Stimulated activated naive CD8-positive, alpha-beta T cell treated with anti-CD3 and anti-CD28 coated beads, Interleukin-15, amount 100 ng/mL, for 72 hours (primary cell): ENCODE results near the gene BZW1.
A peak's percentile ranks its signal among the peaks of the same experiment; 100 is the strongest.

Source experiments
- ATAC-seq: fragments of 150-1000 bp; cut with Tn5 transposase; 2 replicates; pipeline ENCODE4 v1.10.0; 2021; ENCODE audit warnings: mild to moderate bottlenecking, moderate library complexity
- DNase-seq, 2 donors: peaks; one replicate each; pipeline ENCODE4 v3.0.0; 2021 to 2022
- H3K27ac Mint-ChIP-seq, 2 donors: one replicate each; pipeline ENCODE4 v1.8.0; 2022; ENCODE audit warnings: mild to moderate bottlenecking in 2 of 2, mixed read lengths in 2 of 2, moderate library complexity in 2 of 2
- H3K27me3 Mint-ChIP-seq: one replicate; pipeline ENCODE4 v1.8.0; 2022; ENCODE audit warnings: mixed read lengths
- H3K4me1 Mint-ChIP-seq: one replicate; pipeline ENCODE4 v1.8.0; 2022; ENCODE audit warnings: mild to moderate bottlenecking, mixed read lengths
- H3K4me3 Mint-ChIP-seq, 2 donors: one replicate each; pipeline ENCODE4 v1.8.0; 2022; ENCODE audit warnings: mild to moderate bottlenecking in 2 of 2, mixed read lengths in 2 of 2, moderate library complexity in 1 of 2
- H3K9me3 Mint-ChIP-seq, 2 donors: one replicate each; pipeline ENCODE4 v1.8.0; 2022; ENCODE audit warnings: mixed read lengths in 2 of 2

Gene BZW1

GRCh38 chr2:200871151-200871550, 59.4 kb downstream of the BZW1 start:
- H3K27me3 Mint-ChIP-seq: no peaks in the 10 kb centered on the region

DNA sequence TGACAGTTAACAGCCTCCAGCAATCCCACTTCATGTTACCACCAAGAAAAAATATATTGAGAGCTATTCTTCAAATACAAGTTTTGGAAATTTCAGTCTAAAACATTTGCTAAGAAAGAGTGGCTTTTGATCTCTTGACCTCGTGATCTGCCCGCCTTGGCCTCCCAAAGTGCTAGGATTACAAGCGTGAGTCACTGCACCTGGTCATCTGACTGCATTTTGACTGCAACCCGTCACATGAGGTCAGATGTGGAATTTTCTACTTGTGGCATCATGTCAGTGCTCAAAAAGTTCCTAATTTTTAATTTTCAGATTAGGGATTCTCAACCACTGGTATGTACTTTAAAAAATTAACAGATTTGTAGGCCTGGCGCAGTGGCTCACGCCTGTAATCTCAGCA, 61.9 kb downstream of the BZW1 start:
- Mint-ChIP-seq H3K4me3 (no peak overlapping the region), H3K4me1 (peaks cover 10% of the 10 kb centered on the region), H3K9me3 (no peaks in the 10 kb centered on the region), H3K27ac (no peak overlapping the region), H3K27me3 (no peaks in the 10 kb centered on the region)
- DNase-seq: no peak
- no peak for ATAC-seq

More at GRCh38 chr2:200871151-200871550, 59.4 kb downstream of the BZW1 start:
- ATAC-seq (peak; percentile 73), DNase-seq (no peak)
- Mint-ChIP-seq H3K4me1 (peaks cover 10% of the 10 kb centered on the region), H3K4me3 (peak overlapping the region in 1 of 2 donors; percentile 35), H3K9me3 (no peaks in the 10 kb centered on the region), H3K27ac (peak overlapping the region in 1 of 2 donors; percentile 93)
